OCI-LY7 (cell line): ENCODE measurements around the gene FRAS1. TPM values are rescaled to one million over a fixed set of nuclear protein-coding genes. Genes with fewer than 3 reads are reported as not detected.

Source experiments
- BruUV-seq: library from RNA; stranded (reverse); fragments of 400-500 nt; replicated peaks from 2 replicates; lab custom pipeline; 2021; lab: Mats Ljungman, UMichigan
- CTCF ChIA-PET: fragments of 300-600 bp; sonication (Branson Sonifier 250); formaldehyde crosslinking; loops from one replicate; lab custom pipeline; 2022; ENCODE audit warnings: antibody characterized with exemption; ENCODE audit not compliant: unreplicated experiment; lab: Charles Lee
- POLR2A ChIA-PET: fragments of 300-600 bp; sonication (Branson Sonifier 250); formaldehyde crosslinking; loops from one replicate; lab custom pipeline; 2022; ENCODE audit warnings: antibody characterized with exemption; lab: Charles Lee
- DNase-seq: peaks from one replicate; pipeline ENCODE4 v3.0.0-alpha.2; 2015; ENCODE audit warnings: low spot score
- H2AFZ ChIP-seq: fragments of 200-600 bp; sonication (generic), shearing (Covaris generic); 2 replicates; pipeline ENCODE4 v1.6.1; 2014; ENCODE audit warnings: mild to moderate bottlenecking, antibody characterized with exemption, low read length, moderate library complexity
- H3K27ac ChIP-seq: fragments of 200-600 bp; sonication (generic); 2 replicates; pipeline ENCODE4 v1.5.1; 2014; ENCODE audit warnings: mixed run types, low read depth, mild to moderate bottlenecking, moderate library complexity, low read length, inconsistent platforms; ENCODE audit not compliant: poor library complexity, severe bottlenecking
- H3K36me3 ChIP-seq: fragments of 200-600 bp; sonication (generic); 2 replicates; pipeline ENCODE4 v1.6.1; 2014; ENCODE audit warnings: mild to moderate bottlenecking, antibody characterized with exemption, low read length, moderate library complexity, mixed read lengths; ENCODE audit not compliant: insufficient read depth
- H3K4me1 ChIP-seq: fragments of 200-600 bp; sonication (generic); 2 replicates; pipeline ENCODE4 v1.5.1; 2014; ENCODE audit warnings: mild to moderate bottlenecking, low read length; ENCODE audit not compliant: insufficient read depth, poor library complexity, severe bottlenecking
- H3K4me2 ChIP-seq: fragments of 200-600 bp; sonication (generic); 2 replicates; pipeline ENCODE4 v1.6.1; 2014; ENCODE audit warnings: mild to moderate bottlenecking, low read length
- H3K4me3 ChIP-seq: fragments of 200-600 bp; sonication (generic); 2 replicates; pipeline ENCODE4 v1.5.1; 2014; ENCODE audit warnings: mild to moderate bottlenecking, low read depth, low read length; ENCODE audit not compliant: poor library complexity, severe bottlenecking
- H3K79me2 ChIP-seq: fragments of 200-600 bp; sonication (generic); 2 replicates; pipeline ENCODE4 v1.6.1; 2016; ENCODE audit warnings: low read depth, mild to moderate bottlenecking, low read length, moderate library complexity, mixed read lengths; ENCODE audit not compliant: insufficient read depth
- H3K9me2 ChIP-seq: fragments of 200-600 bp; sonication (generic); 2 replicates; pipeline ENCODE4 v1.6.1; 2016; ENCODE audit warnings: mild to moderate bottlenecking, low read length, mixed read lengths; ENCODE audit not compliant: insufficient read depth
- H3K9me3 ChIP-seq: fragments of 200-600 bp; sonication (generic); 2 replicates; pipeline ENCODE4 v1.6.1; 2014; ENCODE audit warnings: mild to moderate bottlenecking, mixed run types, low read length, mixed read lengths
- H4K20me1 ChIP-seq: fragments of 200-600 bp; sonication (generic); 2 replicates; pipeline ENCODE4 v1.6.1; 2014; ENCODE audit warnings: mild to moderate bottlenecking, antibody characterized with exemption, low read length, moderate library complexity, mixed read lengths; ENCODE audit not compliant: insufficient read depth
- EZH2phosphoT487 ChIP-seq: fragments of 200-600 bp; sonication (generic); IDR thresholded peaks from 2 replicates; pipeline ENCODE4 v1.6.1; 2018; ENCODE audit warnings: low read depth, borderline replicate concordance, mild to moderate bottlenecking, mixed run types, antibody characterized with exemption, low read length, moderate library complexity, mixed read lengths
- intact Hi-C: fragments of 100-400 bp; cut with micrococcal nuclease; formaldehyde crosslinking; loops from one replicate; pipeline ENCODE4 v1.10.0; 2022; ENCODE audit not compliant: unreplicated experiment
- total RNA-seq, 2 experiments: library from RNA; depleted of rRNA in 1 of 2; stranded (reverse); fragments of >200 nt in 1 of 2; shearing (Covaris generic) in 1 of 2; gene quantifications; 2 replicates each; pipeline ENCODE4 v1.2.3, GENCODE V29; 2014 to 2022
- TF ChIP-seq, protein P1 (sequence below): fragments of 200-600 bp; sonication (generic); conservative IDR thresholded peaks from 2 replicates; pipeline ENCODE4 v1.5.1; 2014; ENCODE audit warnings: mild to moderate bottlenecking, antibody characterized with exemption, low read length, moderate library complexity, mixed read lengths

FRAS1 gene
- total RNA-seq, 2 experiments from 2014 or later: 0.19 to 0.30 TPM

DNA sequence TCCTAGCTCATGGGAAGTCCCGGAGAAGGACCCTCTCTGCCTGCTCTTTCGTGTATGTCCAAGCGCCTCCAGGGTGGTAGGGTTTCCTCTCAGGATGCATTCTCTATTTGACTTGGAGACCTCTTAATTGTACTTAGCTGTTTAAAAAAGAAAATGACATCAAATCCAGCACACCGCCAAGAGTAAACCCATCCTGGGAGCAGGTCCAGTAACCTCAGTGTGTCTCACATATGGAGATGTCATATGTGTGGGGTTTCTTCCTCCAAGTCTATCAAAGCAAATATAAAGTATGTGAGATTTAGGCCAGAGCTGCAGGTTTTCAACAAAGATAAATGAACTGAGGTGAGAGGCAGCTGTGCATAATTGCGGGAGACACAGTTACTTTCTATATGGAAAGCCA is 285.0 kb downstream of the FRAS1 start:
- CTCF ChIA-PET: no interaction called here

DNA sequence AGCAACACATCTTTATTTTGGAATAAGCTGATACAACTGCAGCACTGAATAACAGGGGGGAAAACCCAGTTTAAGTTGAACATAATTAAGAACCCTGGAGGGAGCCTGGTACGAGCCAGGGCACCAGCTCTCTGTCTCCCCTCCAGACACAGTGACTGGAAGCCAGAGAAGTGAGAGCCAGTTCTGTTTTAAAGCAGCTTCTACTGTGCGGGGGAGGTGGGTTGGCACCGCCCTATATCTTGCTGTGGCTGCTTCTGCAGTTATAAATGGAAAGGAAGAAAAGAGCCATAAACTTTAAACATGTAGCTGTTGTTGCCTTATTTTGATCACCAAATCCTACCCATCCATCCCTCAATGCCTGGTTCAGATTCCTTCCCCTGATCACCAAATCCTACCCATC is 286.6 kb downstream of the FRAS1 start:
- H3K36me3 ChIP-seq: no peaks in the 10 kb centered on the region
- no peaks in the 10 kb centered on the region for H3K9me3 ChIP-seq
- TF ChIP-seq, protein P1, sequence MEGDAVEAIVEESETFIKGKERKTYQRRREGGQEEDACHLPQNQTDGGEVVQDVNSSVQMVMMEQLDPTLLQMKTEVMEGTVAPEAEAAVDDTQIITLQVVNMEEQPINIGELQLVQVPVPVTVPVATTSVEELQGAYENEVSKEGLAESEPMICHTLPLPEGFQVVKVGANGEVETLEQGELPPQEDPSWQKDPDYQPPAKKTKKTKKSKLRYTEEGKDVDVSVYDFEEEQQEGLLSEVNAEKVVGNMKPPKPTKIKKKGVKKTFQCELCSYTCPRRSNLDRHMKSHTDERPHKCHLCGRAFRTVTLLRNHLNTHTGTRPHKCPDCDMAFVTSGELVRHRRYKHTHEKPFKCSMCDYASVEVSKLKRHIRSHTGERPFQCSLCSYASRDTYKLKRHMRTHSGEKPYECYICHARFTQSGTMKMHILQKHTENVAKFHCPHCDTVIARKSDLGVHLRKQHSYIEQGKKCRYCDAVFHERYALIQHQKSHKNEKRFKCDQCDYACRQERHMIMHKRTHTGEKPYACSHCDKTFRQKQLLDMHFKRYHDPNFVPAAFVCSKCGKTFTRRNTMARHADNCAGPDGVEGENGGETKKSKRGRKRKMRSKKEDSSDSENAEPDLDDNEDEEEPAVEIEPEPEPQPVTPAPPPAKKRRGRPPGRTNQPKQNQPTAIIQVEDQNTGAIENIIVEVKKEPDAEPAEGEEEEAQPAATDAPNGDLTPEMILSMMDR: no peak
- TF ChIP-seq EZH2phosphoT487: no peak
- H3K27ac ChIP-seq: no peak overlapping the region
- ChIA-PET CTCF (no interaction called here), POLR2A (no interaction called here)
- intact Hi-C loops: no loop called here
- no peak overlapping the region for H2AFZ ChIP-seq
- no peak for DNase-seq
- no TSS peak for BruUV-seq
- H3K4me2 ChIP-seq: no peak overlapping the region
- no peaks in the 10 kb centered on the region for H3K9me2 ChIP-seq
- H4K20me1 ChIP-seq: no peaks in the 10 kb centered on the region
- no peak overlapping the region for H3K4me3 ChIP-seq
- no peaks in the 10 kb centered on the region for H3K4me1 ChIP-seq
- H3K79me2 ChIP-seq: no peaks in the 10 kb centered on the region

More for the DNA sequence above, 285.0 kb downstream of the FRAS1 start:
- Histone ChIP-seq H3K4me1 (no peaks in the 10 kb centered on the region), H3K4me3 (no peak overlapping the region), H2AFZ (no peak overlapping the region), H3K9me3 (no peaks in the 10 kb centered on the region), H3K4me2 (no peak overlapping the region), H3K27ac (no peak overlapping the region), H3K79me2 (no peaks in the 10 kb centered on the region), H3K36me3 (no peaks in the 10 kb centered on the region), H3K9me2 (no peaks in the 10 kb centered on the region), H4K20me1 (no peaks in the 10 kb centered on the region)
- intact Hi-C loops: no loop called here
- no peak for TF ChIP-seq EZH2phosphoT487
- TF ChIP-seq, protein P1: no peak
- BruUV-seq: no TSS peak
- DNase-seq: no peak
- POLR2A ChIA-PET: interaction anchor here (0.6 kb wide), 1 partner anchor 724 kb away, joined by 5 read pairs; no protein-coding TSS in a partner anchor

DNA sequence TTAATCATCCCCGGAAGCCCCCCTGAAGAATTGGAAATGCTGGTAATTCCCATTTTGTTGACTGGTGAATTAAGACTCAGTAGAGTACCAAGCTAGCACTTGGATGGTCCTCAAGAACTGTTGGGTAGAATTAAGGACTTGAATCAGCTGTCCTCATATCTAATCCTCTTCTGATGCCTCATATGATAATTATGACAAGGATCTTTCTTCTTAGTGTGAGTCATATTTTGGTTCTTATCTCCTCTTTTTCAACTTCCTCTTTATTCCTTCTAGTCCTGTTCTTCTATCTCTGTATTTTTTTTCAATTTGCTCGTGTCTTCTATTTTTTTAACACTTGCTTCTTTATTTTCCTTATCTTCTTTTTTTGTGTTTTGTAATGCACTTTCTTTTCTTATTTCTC is 288.1 kb downstream of the FRAS1 start:
- no peak for DNase-seq
- no TSS peak for BruUV-seq
- no peaks in the 10 kb centered on the region for H3K9me3 ChIP-seq
- no peaks in the 10 kb centered on the region for H3K4me1 ChIP-seq
- H2AFZ ChIP-seq: no peak overlapping the region
- H3K9me2 ChIP-seq: no peaks in the 10 kb centered on the region
- H3K27ac ChIP-seq: no peak overlapping the region
- no peaks in the 10 kb centered on the region for H4K20me1 ChIP-seq
- ChIA-PET CTCF (no interaction called here), POLR2A (interaction anchor here (2.5 kb wide), 1 partner anchor 9 kb away, joined by 11 read pairs; no protein-coding TSS in a partner anchor)
- H3K4me2 ChIP-seq: no peak overlapping the region
- H3K36me3 ChIP-seq: no peaks in the 10 kb centered on the region
- TF ChIP-seq EZH2phosphoT487: no peak
- TF ChIP-seq, protein P1: no peak
- intact Hi-C loops: no loop called here
- H3K4me3 ChIP-seq: no peak overlapping the region
- no peaks in the 10 kb centered on the region for H3K79me2 ChIP-seq
